Measurements from ENCODE around the gene OR11H6. TPM values are rescaled to one million over a fixed set of nuclear protein-coding genes. Genes with fewer than 3 reads are reported as not detected.
"Not testable (repeated sequence)": the region's sequence is repeated elsewhere in the genome, so short reads cannot be mapped to it uniquely, and the experiment has no call there.

OR11H6 gene
- polyA plus RNA-seq, 1 donor from 2014 or later = not detected

- no peak overlapping the region for H2AFZ ChIP-seq (ENCODE audit: low read depth, low read length)
- no peaks in the 10 kb centered on the region for H3K79me2 ChIP-seq (replicated peaks; ENCODE audit: insufficient read depth, low read length)
- TF ChIP-seq RAD21 (conservative IDR thresholded peaks at IDR 0.05) = no peak
- no peak for TF ChIP-seq EP300 (conservative IDR thresholded peaks at IDR 0.05; ENCODE audit: poor library complexity, severe bottlenecking)
- H3K27ac ChIP-seq (ENCODE audit: low read length) = no peak overlapping the region
- no peaks in the 10 kb centered on the region for H3F3A ChIP-seq (ENCODE audit: insufficient read depth, low read length, poor library complexity, severe bottlenecking)
- no peaks in the 10 kb centered on the region for H3K9me3 ChIP-seq (ENCODE audit: low read length)
- H3K4me2 ChIP-seq (ENCODE audit: low read length) = no peak overlapping the region
- H3K4me3 ChIP-seq (ENCODE audit: low read length) = no peak overlapping the region
- H3K9me2 ChIP-seq (ENCODE audit: insufficient read depth, low read length) = no peaks in the 10 kb centered on the region
- H3K9ac ChIP-seq (ENCODE audit: low read length) = no peak overlapping the region
- no peaks in the 10 kb centered on the region for H3K27me3 ChIP-seq (ENCODE audit: insufficient read depth, low read depth, low read length)
- no peaks in the 10 kb centered on the region for H3K36me3 ChIP-seq (ENCODE audit: insufficient read depth, low read length)
- no peaks in the 10 kb centered on the region for H4K20me1 ChIP-seq (ENCODE audit: insufficient read depth)
Observed at GRCh38 chr14:20219033-20219432, 4.5 kb upstream of the OR11H6 start.

- H3K4me2 ChIP-seq (ENCODE audit: low read length) = no peak within 1 kb of the TSS
- no peak within 1 kb of the TSS for H3K27ac ChIP-seq (ENCODE audit: low read length)
- no peak within 1 kb of the TSS for H3K4me3 ChIP-seq (ENCODE audit: low read length)
- no peaks in the 10 kb centered on the region for H3F3A ChIP-seq (ENCODE audit: insufficient read depth, low read length, poor library complexity, severe bottlenecking)
- peaks cover 5% of the 10 kb centered on the region for H3K9me3 ChIP-seq (ENCODE audit: low read length)
- no peaks in the 10 kb centered on the region for H3K27me3 ChIP-seq (ENCODE audit: insufficient read depth, low read depth, low read length)
- no peaks in the 10 kb centered on the region for H3K36me3 ChIP-seq (ENCODE audit: insufficient read depth, low read length)
- H3K79me2 ChIP-seq (replicated peaks; ENCODE audit: insufficient read depth, low read length) = no peaks in the 10 kb centered on the region
- TF ChIP-seq EP300 (conservative IDR thresholded peaks at IDR 0.05; ENCODE audit: poor library complexity, severe bottlenecking) = no peak
- TF ChIP-seq TAF1 (IDR thresholded peaks at IDR 0.05; ENCODE audit: low read depth) = no peak
- no peak for TF ChIP-seq SMC3 (conservative IDR thresholded peaks at IDR 0.05; ENCODE audit: poor library complexity)
- TF ChIP-seq EZH2 (IDR thresholded peaks at IDR 0.05; ENCODE audit: borderline replicate concordance, insufficient read depth, low read length, poor library complexity, severe bottlenecking) = no peak
- no peak for TF ChIP-seq MXI1 (conservative IDR thresholded peaks at IDR 0.05; ENCODE audit: poor library complexity, severe bottlenecking)
- TF ChIP-seq POLR2AphosphoS5 (IDR thresholded peaks at IDR 0.05) = no peak
- TF ChIP-seq RAD21 (conservative IDR thresholded peaks at IDR 0.05) = no peak
- no peak for TF ChIP-seq CTCF (IDR thresholded peaks at IDR 0.05; ENCODE audit: poor library complexity, severe bottlenecking)
- no peak for TF ChIP-seq REST (IDR thresholded peaks at IDR 0.05; ENCODE audit: borderline replicate concordance)
- no peak within 1 kb of the TSS for H2AFZ ChIP-seq (ENCODE audit: low read depth, low read length)
- H3K9me2 ChIP-seq (ENCODE audit: insufficient read depth, low read length) = no peaks in the 10 kb centered on the region
- no peak within 1 kb of the TSS for H3K9ac ChIP-seq (ENCODE audit: low read length)
- no peaks in the 10 kb centered on the region for H4K20me1 ChIP-seq (ENCODE audit: insufficient read depth)
Observed at GRCh38 chr14:20228681-20229080, 5.2 kb downstream of the OR11H6 start, which contains the start of gene OR11H7. Gene OR11H7, plus strand, starts transcription at chr14:20228981.

GRCh38 chr14:20235415-20235814 lies 11.9 kb downstream of the OR11H6 start:
- not testable (repeated sequence) for H3K9me3 ChIP-seq (ENCODE audit: low read length); H3K9me2 ChIP-seq (ENCODE audit: insufficient read depth, low read length); H3K9ac ChIP-seq (ENCODE audit: low read length); H3K27me3 ChIP-seq (ENCODE audit: insufficient read depth, low read depth, low read length); H3K36me3 ChIP-seq (ENCODE audit: insufficient read depth, low read length); H3F3A ChIP-seq (ENCODE audit: insufficient read depth, low read length, poor library complexity, severe bottlenecking); H4K20me1 ChIP-seq (ENCODE audit: insufficient read depth); H3K4me2 ChIP-seq (ENCODE audit: low read length); H3K27ac ChIP-seq (ENCODE audit: low read length); H2AFZ ChIP-seq (ENCODE audit: low read depth, low read length); H3K79me2 ChIP-seq (replicated peaks; ENCODE audit: insufficient read depth, low read length); H3K4me3 ChIP-seq (ENCODE audit: low read length)

Data from neural cell (in vitro differentiated cells).